Measurements from ENCODE around the gene ZNF30. TPM values are rescaled to one million over a fixed set of nuclear protein-coding genes. Genes with fewer than 3 reads are reported as not detected.

Gene ZNF30
- 5.0 and 5.2 TPM in 2 replicates for total RNA-seq (2021)
- percentile 50 among the genes with signal in this experiment for Bru-seq, nascent RNA
- percentile 53 among the genes with signal in this experiment for BruChase-seq, experiment 1, labeled RNA remaining after a 2-hour chase
- BruChase-seq, experiment 2, labeled RNA remaining after a 6-hour chase = percentile 53 among the genes with signal in this experiment
- long read RNA-seq, transcript ZNF30-206 (6 exons, 2,583 nt) = major isoform, 5 of 12 reads
- long read RNA-seq, partial matches to known transcripts = 1 of 12 reads
- long read RNA-seq, other reads (novel, unspliced or antisense) = 2 of 12 reads

DNA sequence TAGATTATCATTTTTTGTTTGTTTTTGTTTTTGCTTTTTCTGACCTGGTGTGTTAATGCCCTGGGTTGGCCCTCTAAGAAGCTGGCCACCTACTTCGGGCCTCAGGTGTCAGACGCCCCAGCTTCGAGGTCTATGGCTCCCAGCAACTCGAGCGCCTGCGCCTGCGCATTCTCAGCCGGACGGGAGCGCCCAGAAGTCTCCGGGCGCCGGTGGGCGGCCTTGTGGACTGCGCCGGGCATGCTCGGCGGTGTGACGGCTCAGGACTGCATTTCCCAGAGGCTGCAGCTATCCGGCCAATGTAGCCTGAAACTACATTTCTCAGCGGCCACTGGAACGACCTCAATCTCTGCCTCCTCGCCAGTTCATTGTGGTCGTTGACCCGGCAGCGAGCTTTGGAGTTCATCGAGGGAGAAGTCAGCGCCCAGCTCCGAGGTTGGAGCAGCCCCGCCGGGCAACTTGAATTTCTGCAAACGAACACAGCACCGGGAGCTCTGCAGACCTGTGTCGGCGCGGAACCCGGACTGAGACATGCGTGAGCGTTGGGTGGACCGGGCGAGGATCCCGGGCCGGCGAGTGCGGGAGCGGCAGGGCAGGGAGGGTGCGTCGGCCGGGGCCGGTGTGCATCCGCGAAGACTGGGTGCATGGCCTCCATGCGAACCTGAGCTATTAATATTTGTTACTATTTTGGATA is at the start of gene ZNF30:
Gene ZNF30, plus strand, starts transcription at position 219 of the 691 bp plus-strand sequence. CDS start 3,045 bp downstream, outside the sequence.
- BruUV-seq (replicated peaks) = no TSS peak
- Histone ChIP-seq H3K4me3 (ENCODE audit: low read depth, low read length, poor library complexity, severe bottlenecking) (peak within 1 kb of the TSS; percentile 66), H3K27ac (ENCODE audit: low read depth, low read length, poor library complexity, severe bottlenecking) (peak within 1 kb of the TSS; percentile 39), H3K4me1 (ENCODE audit: insufficient read depth, low read length, poor library complexity, severe bottlenecking) (no peaks in the 10 kb centered on the region), H3K27me3 (replicated peaks; ENCODE audit: insufficient read depth, low read depth, low read length, poor library complexity) (no peaks in the 10 kb centered on the region), H3K36me3 (ENCODE audit: insufficient read depth, low read length, poor library complexity, severe bottlenecking) (no peaks in the 10 kb centered on the region), H3K9me3 (ENCODE audit: low read depth, low read length, poor library complexity, severe bottlenecking) (no peaks in the 10 kb centered on the region)
- ChIA-PET CTCF (interaction anchor here (0.5 kb wide), 1 partner anchor 102 kb away, joined by 4 read pairs; no protein-coding TSS in a partner anchor), POLR2A (ENCODE audit: low non-redundant PET) (no interaction called here)
- DNase-seq (ENCODE audit: low spot score) = peak; percentile 88
- intact Hi-C loops (cut with micrococcal nuclease; ENCODE audit: unreplicated experiment) = no loop called here
- TF ChIP-seq CTCF (conservative IDR thresholded peaks at IDR 0.05; ENCODE audit: low read depth, low read length) (no peak), EZH2 (IDR thresholded peaks at IDR 0.05; ENCODE audit: borderline replicate concordance, low read depth, low read length, poor library complexity, severe bottlenecking) (no peak)

GRCh38 chr19:34879563-34879962 is 47.1 kb upstream of the ZNF30 start:
- no peaks in the 10 kb centered on the region for H3K27me3 ChIP-seq (replicated peaks; ENCODE audit: insufficient read depth, low read depth, low read length, poor library complexity)

DNA sequence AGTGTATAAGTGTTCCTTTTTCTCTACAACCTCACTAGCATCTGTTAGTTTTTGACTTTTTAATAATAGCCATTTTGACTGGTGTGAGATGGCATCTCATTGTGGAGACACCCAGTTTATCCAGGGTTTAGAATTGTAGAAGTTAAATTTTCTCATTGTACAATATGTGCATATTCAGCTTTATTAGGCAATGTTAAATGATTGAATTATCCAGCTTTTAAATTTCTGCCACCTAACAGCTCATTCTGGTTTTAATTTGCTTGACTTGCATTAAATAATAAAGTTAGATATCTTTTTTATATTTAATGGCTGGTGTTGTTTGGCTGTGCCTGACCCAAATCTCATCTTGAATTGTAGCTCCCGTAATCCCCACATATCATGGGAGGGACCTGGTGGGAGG is 46.7 kb upstream of the ZNF30 start:
- no peak for DNase-seq (ENCODE audit: low spot score)
- H3K27me3 ChIP-seq (replicated peaks; ENCODE audit: insufficient read depth, low read depth, low read length, poor library complexity) = no peaks in the 10 kb centered on the region
- H3K36me3 ChIP-seq (ENCODE audit: insufficient read depth, low read length, poor library complexity, severe bottlenecking) = no peaks in the 10 kb centered on the region
- H3K4me1 ChIP-seq (ENCODE audit: insufficient read depth, low read length, poor library complexity, severe bottlenecking) = no peaks in the 10 kb centered on the region
- no TSS peak for BruUV-seq (replicated peaks)
- intact Hi-C loops (cut with micrococcal nuclease; ENCODE audit: unreplicated experiment) = no loop called here
- no peaks in the 10 kb centered on the region for H3K9me3 ChIP-seq (ENCODE audit: low read depth, low read length, poor library complexity, severe bottlenecking)
- TF ChIP-seq CTCF (conservative IDR thresholded peaks at IDR 0.05; ENCODE audit: low read depth, low read length) (no peak), EZH2 (IDR thresholded peaks at IDR 0.05; ENCODE audit: borderline replicate concordance, low read depth, low read length, poor library complexity, severe bottlenecking) (no peak)
- POLR2A ChIA-PET (ENCODE audit: low non-redundant PET) = no interaction called here
- H3K27ac ChIP-seq (ENCODE audit: low read depth, low read length, poor library complexity, severe bottlenecking) = no peak overlapping the region
- CTCF ChIA-PET = no interaction called here
- no peak overlapping the region for H3K4me3 ChIP-seq (ENCODE audit: low read depth, low read length, poor library complexity, severe bottlenecking)

More at GRCh38 chr19:34879563-34879962, 47.1 kb upstream of the ZNF30 start:
- H3K9me3 ChIP-seq (ENCODE audit: low read depth, low read length, poor library complexity, severe bottlenecking) = no peaks in the 10 kb centered on the region
- POLR2A ChIA-PET (ENCODE audit: low non-redundant PET) = no interaction called here
- TF ChIP-seq CTCF (conservative IDR thresholded peaks at IDR 0.05; ENCODE audit: low read depth, low read length) (no peak), EZH2 (IDR thresholded peaks at IDR 0.05; ENCODE audit: borderline replicate concordance, low read depth, low read length, poor library complexity, severe bottlenecking) (no peak)
- no peak overlapping the region for H3K27ac ChIP-seq (ENCODE audit: low read depth, low read length, poor library complexity, severe bottlenecking)
- H3K36me3 ChIP-seq (ENCODE audit: insufficient read depth, low read length, poor library complexity, severe bottlenecking) = no peaks in the 10 kb centered on the region
- BruUV-seq (replicated peaks) = no TSS peak
- no peaks in the 10 kb centered on the region for H3K4me1 ChIP-seq (ENCODE audit: insufficient read depth, low read length, poor library complexity, severe bottlenecking)
- CTCF ChIA-PET = no interaction called here
- no peak overlapping the region for H3K4me3 ChIP-seq (ENCODE audit: low read depth, low read length, poor library complexity, severe bottlenecking)
- intact Hi-C loops (cut with micrococcal nuclease; ENCODE audit: unreplicated experiment) = no loop called here
- DNase-seq (ENCODE audit: low spot score) = no peak
